ENCODE results near the gene PUS1. TPM values are rescaled to one million over a fixed set of nuclear protein-coding genes. Genes with fewer than 3 reads are reported as not detected.

The PUS1 gene
- total RNA-seq, 1 experiment from 2014 or later: 43.8 TPM

DNA sequence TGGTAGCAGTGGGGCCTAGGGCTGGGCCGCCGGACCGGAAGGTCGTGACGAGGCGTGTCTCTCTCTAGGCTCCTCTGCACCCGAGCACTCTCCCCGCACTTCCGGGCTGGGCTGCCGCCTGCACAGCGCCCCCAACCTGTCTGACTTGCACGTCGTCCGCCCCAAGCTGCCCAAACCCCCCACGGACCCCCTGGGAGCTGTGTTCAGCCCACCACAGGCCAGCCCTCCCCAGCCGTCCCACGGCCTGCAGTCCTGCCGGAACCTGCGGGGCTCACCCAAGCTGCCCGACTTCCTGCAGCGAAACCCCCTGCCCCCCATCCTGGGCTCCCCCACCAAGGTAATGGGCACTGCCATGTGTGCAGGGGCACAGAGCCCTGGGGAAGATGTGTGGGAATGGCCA, 13.3 kb upstream of the PUS1 start:
- no peak for DNase-seq (ENCODE audit: low read depth)

DNA sequence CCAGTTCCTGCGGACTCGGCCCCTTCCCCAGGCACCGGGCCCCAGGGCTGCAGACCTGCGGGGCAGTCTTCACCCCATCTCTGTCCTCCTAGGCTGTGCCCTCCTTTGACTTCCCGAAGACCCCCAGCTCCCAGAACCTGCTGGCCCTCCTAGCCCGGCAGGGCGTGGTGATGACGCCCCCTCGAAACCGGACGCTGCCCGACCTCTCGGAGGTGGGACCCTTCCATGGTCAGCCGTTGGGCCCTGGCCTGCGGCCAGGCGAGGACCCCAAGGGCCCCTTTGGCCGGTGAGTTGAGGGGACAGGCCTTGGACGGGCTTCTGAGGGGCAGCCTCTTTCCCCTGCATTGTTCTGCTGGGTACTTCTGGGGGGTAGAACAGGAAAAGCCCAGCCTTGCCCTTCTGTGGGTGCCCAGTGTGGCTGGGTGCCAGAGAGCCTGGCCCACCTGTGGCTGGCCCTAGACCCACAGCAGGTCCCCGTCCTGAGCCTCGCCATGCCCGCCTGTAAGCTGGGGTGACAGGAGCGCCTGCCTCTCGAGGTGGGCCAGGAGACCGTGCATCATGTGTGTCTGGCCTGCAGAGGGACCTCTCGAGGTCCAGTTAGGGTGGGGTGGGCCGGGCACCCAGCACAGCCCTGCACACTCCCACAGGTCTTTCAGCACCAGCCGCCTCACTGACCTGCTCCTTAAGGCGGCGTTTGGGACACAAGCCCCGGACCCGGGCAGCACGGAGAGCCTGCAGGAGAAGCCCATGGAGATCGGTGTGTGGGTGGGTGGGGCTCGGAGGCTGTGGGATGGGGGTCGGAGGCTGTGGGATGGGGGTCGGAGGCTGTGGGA, 12.6 kb upstream of the PUS1 start:
- no peak for DNase-seq (ENCODE audit: low read depth)

DNA sequence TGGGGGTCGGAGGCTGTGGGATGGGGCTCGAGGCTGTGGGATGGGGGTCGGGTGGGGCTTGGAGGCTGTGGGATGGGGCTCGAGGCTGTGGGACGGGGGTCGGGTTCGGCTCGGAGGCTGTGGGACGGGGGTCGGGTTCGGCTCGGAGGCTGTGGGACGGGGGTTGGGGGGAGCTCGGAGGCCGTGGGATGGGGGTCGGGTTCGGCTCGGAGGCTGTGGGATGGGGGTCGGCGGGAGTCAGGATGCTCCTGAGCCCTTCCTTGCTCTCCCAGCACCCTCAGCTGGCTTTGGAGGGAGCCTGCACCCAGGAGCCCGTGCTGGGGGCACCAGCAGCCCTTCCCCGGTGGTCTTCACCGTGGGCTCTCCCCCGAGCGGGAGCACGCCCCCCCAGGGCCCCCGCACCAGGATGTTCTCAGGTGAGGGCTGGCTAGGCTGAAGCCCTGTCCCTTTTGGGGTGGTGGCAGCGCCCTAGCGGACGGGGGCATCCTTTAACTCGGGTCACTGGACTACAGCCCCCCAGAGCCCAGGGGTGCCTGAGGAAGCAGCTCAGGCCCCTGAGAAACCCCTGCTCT, 11.9 kb upstream of the PUS1 start:
- DNase-seq (ENCODE audit: low read depth): no peak

DNA sequence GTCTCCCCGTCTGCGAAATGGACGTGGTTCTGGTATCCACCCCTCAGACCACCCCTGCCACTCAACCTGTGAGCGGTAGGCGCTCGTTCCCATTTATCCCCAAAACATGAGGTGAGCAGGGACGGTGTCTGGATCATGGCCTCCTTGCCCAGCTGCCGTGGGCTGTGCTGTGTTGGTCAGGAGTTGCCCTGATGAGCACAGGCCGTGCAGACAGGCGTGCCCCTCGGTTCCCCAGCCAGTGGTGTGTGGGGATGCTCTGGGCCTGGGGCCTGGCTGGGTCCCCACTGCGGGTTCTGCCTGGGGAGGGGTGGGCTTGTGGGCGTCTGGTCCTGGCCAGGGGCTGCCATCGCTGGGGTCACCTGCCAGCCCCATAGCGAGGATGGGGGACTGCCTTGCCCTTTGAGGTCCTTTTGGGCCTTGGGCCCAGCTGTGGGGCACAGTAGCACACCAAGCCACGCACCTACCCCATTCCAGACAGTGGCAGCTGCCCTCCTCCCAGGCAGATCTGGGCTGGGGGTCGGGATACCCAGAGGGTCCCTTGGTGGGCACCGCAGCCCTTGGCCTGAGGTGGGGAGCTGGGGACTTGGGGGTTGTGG, 11.3 kb upstream of the PUS1 start:
- no peak for DNase-seq (ENCODE audit: low read depth)

DNA sequence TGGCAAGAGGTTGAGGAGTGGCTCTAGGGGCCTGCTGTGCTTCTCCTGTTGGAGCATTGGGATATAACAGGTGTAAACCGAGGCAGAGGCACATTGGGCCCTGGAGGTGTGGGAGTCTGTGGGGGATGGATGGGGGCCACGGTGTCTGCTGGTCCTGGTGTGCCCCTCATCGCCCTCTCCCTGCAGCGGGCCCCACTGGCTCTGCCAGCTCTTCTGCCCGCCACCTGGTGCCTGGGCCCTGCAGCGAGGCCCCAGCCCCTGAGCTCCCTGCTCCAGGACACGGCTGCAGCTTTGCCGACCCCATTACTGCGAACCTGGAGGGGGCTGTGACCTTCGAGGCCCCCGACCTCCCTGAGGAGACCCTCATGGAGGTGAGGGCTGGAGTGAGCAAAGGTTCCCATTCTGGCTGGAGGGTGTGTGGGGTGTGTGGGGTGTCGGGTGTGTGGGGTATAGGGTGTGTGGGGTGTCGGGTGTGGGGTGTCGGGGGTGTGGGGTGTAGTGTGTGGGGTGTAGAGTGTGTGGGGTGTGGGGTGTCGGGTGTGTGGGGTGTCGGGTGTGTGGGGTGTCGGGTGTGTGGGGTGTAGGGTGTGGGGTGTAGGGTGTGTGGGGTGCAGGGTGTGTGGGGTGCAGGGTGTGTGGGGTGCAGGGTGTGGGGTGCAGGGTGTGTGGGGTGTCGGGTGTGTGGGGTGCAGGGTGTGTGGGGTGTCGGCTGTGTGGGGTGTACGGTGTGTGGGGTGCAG, 10.6 kb upstream of the PUS1 start:
- DNase-seq (ENCODE audit: low read depth): no peak

DNA sequence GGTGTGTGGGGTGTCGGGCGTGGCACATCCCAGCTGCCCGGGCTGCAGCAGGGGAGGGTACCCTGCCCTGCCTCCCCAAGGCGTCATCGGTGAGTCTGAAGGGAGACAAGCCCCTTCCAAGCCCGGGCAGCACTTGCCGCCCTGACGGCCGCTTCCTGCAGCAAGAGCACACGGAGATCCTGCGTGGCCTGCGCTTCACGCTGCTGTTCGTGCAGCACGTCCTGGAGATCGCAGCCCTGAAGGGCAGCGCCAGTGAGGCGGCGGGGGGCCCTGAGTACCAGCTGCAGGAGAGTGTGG, 10.1 kb upstream of the PUS1 start:
- DNase-seq (ENCODE audit: low read depth): no peak

DNA sequence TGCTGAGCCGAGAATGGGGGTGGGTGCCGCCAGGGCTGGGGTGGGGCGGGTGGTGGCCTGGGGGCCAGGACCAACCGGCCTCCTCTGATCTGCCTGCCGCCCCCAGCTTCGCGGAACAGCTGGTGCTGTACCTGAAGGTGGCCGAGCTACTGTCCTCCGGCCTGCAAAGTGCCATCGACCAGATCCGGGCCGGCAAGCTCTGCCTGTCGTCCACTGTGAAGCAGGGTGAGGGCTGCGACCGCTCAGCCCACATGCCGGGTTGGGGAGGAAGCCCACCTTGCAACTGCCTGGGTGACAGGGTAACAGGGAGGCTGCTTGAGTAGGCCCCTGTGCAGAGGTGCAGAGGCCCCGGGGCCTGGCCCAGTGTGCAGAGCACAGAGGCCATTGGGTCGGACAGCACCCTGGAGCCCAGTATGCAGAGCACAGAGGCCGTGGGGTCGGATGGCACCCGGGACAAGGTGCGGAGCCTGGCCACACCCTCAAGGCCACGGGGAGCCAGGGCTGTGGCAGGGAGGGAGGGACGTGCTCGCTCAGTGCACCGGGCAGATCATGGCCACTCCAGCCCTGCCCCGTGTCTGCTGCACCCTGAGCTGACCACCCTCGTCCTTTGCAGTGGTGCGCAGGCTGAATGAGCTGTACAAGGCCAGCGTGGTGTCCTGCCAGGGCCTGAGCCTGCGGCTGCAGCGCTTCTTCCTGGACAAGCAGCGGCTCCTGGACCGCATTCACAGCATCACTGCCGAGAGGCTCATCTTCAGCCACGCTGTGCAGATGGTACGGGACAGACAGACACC, 9.5 kb upstream of the PUS1 start:
- DNase-seq (ENCODE audit: low read depth): no peak

DNA sequence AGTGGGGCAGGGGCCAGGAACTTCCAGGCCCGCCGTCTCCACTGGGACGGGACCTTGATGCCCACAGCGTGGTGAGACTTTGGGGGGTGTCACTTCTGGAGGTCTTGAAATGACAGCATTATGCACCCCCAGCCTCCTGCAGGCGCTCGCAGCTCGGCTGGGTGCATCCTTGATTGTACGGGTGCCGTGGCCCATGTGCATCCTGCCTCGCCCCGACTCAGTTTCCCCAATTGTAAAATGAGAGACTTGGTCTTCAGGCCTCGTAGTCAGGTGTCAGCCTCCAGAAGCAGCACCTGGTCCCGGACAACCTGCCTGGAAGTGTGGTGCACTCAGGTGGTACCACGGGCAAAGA, 8.9 kb upstream of the PUS1 start:
- DNase-seq (ENCODE audit: low read depth): no peak

DNA sequence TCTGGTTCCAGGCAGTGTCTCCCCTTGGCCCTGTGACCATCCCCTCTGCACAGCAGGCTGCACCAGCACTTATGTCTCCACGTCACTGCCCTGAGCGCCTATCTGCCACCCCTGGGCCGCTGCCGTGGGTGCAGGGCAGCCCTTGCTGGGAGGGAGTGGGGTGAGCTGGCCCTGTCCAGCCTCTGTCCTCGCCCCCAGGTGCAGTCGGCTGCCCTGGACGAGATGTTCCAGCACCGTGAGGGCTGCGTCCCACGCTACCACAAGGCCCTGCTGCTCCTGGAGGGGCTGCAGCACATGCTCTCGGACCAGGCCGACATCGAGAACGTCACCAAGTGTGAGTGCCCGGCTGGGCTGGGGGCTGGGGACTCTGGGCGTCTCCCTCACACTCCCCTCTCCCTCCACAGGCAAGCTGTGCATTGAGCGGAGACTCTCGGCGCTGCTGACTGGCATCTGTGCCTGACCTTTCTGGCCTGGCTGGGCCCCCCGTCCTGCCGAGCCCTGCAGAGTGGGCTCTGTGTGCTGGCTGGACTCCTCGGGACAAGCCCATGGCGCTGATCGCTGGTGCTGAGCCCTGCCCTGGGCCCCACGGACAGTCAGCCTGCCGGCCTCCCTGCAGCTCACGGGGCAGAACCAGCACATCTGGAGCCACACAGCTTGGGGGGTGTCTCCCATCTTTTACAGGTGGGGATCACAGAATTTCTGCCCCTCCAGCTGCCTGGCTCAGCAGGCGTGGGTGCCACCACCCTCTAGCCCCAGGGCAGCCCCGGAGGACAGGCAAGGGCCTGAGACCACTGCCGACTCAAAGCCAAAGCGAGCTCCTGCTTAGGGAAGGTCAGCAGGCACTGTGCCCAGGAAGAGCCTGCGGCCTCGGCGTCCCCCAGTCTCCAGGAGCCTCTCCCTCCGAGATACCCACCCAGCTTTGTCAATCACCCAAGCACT, 7.9 kb upstream of the PUS1 start:
- no peak for DNase-seq (ENCODE audit: low read depth)

DNA sequence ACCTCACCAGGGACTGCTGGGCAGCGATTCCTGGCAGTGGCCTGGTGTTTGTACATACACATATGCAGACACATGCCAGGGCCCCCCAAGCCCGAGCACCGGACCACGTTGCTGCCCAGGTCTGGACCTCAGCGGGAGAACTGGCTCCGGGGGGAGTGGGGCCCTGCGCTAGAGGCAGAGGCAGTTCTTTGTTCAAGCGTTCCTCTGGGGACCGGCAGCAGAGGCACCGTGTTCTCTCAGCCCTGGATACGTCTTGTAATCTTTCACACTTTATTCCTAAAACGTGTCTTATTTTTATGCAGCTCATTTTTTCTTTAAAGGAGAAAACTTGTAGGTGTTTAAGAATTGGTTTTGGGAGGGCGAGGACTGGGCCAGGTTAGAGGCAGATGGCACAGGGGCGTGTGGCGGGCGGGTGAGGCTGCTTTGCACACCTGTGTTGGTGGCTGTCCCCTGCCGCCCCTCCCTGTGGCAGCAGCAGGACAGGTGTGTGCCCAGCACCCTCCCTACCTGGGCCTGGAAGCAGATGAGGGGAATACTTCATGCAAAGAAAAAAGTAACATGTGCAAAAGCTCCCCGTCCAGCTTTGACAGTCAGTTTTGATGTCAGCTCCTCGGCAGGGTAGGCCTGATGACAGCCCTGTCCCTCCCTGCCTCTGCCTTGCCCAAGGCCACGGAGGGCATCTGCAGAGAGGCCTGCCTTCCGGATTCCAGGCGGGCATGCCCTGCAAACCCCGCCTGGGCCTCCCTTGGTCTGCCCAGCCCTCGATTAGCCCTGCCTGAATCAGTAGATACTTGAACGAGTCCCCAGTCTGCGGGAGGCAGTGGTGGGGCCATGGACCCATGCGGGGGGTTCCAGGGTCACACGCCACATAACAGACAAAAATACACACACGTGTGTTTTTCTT, 7.0 kb upstream of the PUS1 start:
- no peak for DNase-seq (ENCODE audit: low read depth)

DNA sequence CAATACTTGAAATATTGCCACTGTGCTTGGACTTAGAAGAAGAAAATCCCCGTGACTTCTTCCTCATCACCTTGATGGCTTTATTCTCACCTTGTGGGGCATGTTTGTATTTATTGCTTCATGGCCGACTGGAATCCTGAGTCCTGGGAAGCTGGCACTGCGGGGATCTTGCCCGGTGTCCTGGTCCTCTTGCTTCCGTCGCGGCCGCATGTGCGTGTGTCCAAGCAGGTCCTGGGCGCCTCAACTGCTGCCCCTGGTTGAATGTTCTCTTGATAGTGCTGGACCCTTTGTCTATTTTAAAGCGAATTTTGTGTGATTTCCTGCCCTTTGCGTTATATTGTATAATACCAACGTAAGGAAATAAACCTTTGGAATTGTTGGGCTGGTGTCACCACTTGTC, 6.3 kb upstream of the PUS1 start:
- DNase-seq (ENCODE audit: low read depth): no peak

DNA sequence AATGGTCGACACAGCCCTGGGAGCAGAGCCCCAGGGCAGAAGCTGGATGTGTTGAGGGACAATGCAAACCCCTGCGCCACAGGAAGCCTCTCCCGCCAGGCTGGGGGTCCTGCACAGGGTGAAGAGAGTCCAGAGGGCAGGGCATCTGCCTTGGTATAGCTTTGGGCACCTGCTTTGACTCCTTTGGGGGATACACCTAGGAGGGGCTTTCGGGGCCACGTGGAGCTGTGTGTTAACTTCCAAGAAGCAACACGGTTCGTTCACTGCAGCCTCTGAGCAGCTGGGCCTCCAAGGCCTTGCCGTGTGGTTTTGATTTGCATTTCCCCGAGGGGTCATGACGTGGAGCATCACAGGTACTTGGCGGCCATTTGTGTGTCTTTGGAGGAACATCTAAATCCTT, 5.8 kb upstream of the PUS1 start:
- no peak for DNase-seq (ENCODE audit: low read depth)

DNA sequence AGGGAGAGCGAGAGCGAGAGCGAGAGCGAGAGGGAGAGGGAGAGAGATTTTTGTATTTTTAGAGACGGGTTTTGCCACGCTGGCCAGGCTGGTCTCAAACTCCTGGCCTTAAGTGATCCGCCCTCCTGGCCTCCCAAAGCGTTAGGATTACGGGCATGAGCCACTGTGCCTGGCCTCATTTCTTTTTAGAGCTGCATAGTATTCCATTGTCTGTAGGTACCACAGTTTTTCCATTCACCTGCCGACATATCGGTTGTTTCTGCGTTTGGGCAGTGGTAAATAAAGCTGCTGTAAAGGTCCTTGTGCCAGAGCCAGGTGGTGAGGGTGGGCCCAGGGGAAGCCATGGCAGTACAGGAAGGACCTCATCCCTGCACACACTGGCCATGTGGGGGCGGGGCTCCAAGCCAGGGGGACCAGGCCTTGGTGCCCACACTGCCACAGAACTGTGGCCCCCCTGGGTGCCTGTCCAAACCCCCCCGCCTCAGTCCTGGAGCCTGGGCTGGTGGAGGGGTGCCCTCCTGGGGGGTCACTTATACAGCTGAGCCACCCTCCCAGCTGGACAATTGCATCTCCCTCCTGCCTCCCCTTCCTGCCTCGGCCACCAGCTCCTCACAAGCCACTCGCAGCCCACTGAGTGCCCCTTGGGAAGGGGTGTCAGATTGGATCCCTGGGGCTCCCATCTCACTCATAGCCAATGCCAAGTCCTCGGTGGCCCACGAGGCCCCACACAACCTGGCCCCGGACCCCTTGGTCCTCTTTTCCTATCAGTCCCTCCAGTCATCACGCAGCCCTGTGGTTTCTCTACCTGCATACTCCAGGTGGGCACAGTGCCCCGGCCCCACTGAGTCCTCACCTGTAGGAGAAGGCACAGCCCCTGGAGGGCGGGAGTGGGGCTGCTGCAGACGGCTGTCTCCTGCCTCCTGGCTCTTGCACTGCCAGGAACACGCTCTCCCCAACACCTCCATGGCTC, 1.7 kb upstream of the PUS1 start:
- no peak for DNase-seq (ENCODE audit: low read depth)

DNA sequence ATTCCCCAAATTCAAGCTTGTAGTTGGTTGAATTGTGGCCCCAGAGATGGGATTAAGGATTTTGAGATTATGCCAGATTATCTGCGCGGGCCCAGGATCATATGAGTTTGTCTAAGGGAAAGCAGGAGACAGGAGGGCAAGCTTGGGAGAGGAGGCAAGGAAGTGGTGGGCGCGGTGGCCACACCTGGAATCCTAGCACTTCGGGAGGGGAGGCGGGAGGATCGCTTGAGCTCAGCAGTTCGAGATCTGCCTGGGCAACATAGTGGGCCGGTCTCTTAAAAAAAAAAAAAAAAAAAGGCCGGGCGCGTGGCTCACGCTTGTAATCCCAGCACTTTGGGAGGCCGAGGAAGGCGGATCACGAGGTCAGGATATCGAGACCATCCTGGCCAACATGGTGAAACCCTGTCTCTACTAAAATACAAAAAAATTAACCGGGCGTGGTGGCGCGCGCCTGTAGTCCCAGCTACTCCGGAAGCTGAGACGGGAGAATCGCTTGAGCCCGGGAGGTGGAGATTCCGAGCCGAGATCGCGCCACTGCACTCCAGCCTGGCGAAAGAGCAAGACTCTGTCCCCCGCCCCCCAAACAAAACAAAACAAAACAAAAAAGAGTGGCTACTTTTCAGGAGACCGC, 881 bp upstream of the PUS1 start:
- DNase-seq (ENCODE audit: low read depth): peak; percentile 58

DNA sequence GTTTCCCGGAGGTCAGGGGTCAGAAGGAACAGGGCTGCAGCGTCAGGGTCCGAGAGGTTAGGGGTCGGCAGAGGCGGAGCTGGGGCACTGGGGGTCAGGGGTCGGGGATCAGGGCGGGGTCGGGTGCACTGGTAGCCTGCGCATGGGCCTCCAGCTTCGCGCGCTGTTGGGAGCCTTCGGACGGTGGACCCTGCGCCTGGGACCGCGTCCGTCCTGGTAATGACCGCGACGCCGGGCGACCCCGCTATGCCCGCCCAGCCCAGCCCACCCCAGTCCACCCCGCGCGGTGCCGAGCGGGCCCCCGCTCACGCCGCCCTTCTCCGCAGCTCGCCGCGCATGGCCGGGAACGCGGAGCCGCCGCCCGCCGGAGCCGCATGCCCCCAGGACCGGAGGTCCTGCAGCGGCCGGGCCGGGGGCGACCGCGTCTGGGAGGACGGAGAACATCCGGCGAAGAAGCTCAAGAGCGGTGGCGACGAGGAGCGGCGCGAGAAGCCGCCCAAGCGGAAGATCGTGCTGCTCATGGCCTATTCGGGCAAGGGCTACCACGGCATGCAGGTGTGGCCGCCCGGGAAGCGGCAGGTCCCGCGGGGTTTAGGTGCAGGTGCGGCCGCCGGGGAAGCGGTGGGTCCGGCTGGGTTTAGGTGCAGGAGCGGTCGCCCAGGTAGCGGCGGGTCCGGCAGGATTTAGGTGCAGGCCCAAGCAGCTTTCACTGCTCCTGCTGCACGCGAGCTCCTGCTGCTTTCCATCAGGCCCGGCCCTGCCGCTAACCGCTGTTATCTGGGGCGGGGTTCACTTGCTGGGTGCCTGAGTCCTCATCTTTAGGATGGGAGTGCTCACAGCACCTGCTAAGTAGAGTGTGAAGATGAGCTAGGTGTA, 743 bp downstream of the PUS1 start:
- DNase-seq (ENCODE audit: low read depth): no peak

DNA sequence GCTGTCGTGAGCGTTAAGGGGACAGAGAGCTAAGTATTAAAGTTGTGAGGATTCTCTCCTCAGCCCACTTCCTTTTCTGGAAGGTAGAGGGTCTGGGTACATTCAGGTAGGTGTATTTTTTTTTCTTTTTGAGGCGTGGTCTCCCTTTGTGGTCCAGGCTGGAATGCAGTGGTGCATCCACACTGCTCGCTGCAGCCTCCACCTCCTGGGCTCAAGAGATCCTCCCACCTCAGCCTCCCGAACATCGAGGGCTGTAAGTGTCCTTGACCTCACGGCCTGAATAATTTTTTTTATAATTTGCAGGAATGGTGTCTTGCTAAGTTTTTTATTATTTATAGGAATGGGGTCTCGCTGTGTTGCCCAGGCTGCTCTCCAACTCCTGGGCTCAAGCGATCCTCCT, 1.4 kb downstream of the PUS1 start:
- no peak for DNase-seq (ENCODE audit: low read depth)

DNA sequence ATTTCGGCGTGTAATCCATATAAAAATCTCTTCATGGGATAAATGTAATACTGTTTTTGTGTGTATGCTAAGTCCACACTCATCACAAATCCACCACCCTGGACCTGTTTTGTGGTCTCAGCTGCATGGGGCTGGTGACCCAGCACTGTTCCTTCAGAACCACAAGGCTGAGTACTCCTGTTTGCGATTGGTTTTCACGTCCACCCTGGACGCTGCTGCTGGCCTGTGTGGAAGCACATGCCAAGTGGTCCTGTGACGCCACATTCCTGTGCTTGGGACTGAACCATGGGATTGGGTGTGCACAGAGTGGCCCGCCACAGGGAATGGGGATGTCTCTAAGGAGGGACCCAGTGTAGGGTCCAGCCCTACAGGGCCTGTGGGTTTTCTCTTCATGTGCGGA, 4.3 kb downstream of the PUS1 start:
- DNase-seq (ENCODE audit: low read depth): no peak

All from Daoy (cell line).